NCI-H2227 treated with DMSO at 0.1 percent for 48 hours (cell line): Measurements from ENCODE around the gene CSRNP3.

Source experiments
- DNase-seq: peaks from one replicate; lab custom pipeline; 2025; lab: John Stamatoyannopoulos, UW

CSRNP3 gene

DNA sequence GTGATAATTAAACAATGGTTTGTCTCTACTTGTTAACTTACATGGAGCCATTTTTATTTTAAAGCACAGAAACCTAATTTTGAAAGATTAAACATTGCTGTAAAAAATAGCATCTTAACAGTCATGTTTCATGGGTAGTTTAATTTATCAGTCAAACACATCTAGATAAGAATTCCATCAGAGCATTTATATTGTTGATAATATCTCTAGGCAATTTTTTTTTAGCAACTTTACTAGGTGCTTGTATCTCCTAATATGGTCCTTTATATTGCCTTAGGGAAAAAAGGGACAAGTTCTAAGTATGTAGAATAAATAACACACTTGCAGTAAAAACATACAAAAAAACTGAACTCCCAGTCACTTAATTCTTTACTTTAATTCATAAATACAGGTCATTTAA is 863 bp downstream of the CSRNP3 start:
- peak; percentile 55 for DNase-seq

- peak; percentile 88 for DNase-seq
Observed at GRCh38 chr2:165471349-165471950, 2.0 kb downstream of the CSRNP3 start.

DNA sequence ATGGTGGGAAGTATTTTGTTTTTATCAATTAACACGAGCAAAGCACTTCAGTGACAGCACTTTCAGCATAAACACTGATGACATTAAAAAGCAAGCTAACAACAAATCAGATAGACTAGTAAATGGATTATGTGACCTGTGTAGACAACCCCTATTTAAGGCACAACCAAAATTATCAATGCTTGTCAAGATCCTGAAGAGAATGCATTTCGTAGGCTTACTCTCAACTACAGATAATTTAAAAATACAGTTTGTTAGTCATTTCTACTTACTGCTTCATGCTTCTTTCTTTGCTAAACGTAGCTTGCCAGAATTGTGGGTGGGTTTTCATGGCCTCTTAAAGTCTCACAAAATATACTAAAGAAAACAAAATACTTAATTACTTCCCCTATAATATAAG is 3.4 kb downstream of the CSRNP3 start:
- peak; percentile 55 for DNase-seq

DNA sequence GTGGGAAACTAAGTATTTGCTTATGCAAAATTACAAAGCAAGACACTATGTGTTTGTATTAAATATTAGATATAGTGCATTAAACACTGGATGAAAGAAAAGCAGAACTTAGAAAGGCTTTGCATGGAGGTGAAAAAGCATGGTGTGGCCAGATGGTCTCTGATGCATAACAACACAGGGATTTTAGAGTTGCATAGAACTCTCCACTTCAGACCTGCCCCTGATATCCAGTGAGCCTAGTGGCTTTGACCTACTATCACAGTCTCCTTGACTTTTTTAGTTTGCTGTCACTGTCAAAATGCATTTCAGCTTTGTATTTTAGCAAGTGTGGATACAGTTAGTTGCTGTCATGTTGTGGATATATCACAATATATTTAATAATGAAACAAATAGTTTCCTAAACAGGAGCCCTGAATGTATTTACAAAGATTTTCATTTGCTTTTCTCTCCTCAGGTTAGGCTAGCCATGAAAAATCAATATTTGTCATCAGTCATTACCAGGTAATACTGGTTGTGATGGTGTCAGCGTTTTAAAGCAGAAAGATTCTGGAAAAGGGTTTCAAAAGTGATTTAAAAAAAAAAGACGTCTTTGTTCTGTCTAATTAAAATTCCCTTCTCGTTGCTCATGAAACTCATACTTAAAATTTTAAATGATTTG is 5.2 kb downstream of the CSRNP3 start:
- DNase-seq, result no peak

DNA sequence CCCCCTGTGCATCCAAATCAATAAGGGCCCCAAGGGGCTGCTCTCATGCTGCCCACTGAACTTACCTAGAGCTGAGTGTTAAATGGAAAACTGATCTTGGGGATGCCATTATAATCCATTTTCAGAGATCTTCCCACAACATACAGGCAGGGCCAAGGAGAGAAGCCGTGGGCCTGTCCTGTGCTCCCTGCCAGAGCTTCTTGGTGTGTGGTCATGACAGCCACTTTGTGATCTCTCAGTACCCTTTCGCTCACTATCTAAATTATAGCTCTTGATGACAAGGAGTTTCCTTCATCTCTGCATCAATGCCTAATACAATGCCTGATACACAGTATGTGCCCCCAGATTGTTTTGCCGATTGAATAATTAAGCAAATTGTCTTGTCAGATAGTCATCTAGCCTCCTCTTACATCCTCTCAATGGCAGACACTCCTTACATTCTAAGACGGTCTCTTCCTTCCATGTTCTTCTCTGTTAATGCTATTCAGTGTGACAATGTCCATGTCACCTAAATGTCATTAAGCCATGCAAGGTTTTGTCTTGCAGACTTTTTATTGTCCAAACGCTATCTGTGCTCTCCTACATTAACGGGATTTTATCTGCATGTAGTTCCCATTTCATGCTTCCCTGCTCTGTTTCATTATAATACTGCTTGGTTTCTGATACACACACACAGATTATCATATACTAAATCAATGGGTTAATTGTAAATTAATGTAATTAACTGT is 5.9 kb downstream of the CSRNP3 start:
- DNase-seq, result no peak

GRCh38 chr2:165479856-165480255 is 10.4 kb downstream of the CSRNP3 start:
- no peak for DNase-seq

DNA sequence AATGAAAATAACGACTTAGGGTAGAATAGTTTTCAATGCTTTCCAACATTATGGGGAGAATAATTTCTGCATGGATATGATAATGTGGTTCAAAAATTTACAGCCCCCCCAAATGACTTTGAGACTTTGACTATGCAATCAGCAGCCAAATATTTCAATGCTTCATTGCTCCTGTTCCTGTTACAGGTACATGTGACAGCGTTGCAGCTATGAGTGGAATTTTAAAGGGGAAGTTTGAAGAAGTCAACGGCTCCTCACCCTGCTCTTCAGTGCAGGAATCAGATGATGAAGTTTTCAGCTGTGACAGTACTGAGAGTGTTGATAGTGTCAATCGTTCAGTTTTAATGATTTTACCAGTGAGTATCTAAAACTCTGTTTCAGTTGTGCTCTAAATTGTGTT is 25.1 kb downstream of the CSRNP3 start:
- no peak for DNase-seq

- no peak for DNase-seq
Observed at GRCh38 chr2:165497659-165498317, 28.3 kb downstream of the CSRNP3 start.

- DNase-seq, result no peak
Observed at GRCh38 chr2:165499131-165499530, 29.6 kb downstream of the CSRNP3 start.

DNA sequence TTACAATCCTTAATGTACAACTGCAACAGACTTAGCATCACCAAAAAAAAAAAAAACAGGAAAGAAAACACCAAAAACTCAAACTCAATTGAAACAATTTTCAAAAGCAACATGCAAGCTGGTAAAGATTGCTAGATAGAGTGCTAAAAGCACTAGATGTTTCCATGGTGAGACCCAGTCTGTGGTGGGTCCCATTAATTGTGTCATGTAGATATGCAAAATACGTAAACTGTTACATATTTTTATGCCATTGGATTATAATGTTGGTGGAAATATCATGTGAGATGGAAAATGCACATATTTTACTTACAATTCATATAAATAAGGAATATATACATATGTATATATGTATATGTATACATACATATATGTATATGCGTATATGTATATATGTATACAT is 30.5 kb downstream of the CSRNP3 start:
- DNase-seq, result no peak

DNA sequence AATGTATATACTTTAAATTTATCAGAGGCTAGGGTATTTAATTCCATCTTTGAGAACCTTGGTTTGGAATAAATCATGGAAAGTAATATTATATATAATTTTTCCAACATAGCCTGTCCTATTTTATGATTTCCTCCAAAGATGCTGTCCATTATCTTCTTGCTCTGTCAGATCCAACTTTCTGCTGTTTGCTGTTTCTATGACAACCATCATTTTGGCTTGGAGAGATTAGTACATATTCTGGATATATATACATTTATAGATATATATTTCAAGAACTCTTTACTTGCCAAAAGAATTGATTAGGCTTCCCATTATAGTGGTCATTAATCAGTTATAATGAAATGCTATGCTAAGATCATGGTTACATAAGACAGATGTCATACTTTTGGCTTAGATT is 31.3 kb downstream of the CSRNP3 start:
- DNase-seq, result no peak

- no peak for DNase-seq
Observed at GRCh38 chr2:165505514-165505913, 36.0 kb downstream of the CSRNP3 start.

DNA sequence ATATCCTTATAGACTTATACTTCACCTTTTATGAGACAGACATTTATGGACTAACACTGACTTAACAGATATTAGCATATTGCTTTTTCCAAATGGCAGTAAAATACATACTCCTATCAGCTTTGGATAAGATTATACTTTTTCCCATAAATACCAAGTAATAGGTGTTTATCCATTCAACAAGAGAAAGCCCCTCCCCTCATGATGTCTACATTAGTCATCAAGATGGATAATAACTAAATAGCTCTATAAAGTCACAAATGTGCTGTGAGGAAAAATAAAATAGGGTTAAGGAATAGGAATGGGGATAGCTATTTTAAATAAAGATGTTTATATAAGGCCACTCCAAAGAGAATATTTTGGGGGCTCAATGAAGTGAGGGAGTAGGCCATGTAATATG is 39.4 kb downstream of the CSRNP3 start:
- no peak for DNase-seq

DNA sequence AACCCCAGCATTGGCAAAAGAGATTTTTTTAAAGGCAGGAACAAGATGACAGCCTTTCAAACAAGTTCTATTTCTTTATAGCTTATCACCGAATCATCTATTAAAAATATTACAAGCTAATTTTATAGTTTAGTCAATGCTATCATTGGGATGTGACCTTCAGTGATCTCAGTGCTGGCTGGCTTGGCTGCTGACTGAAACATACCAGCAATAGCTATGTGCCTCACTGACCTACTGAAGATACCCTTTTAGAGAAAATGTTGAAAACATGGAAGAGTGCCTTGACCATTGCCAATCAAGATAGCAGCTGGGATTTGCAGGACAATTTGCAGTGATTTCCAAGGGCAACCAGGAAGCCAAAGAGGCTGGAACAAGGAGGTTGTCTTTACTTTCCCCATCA is 44.0 kb downstream of the CSRNP3 start:
- no peak for DNase-seq

DNA sequence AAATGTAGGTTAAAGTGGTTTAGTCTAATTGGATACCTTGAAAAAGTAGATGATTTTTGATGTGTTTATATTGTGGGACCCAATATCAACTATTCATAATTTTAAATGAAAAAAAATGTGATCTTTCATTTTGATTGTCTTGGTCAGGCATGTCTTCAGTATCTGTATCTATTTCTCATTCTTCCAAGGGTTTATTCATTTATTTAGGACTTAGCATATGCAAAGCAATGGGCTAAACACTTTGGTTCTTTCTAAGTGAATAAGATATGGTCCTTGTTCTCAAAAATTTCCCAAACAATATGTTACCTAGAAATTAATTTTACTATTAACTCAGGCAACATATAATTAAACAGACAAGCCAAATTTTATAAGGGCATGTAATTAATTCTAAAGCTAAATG is 49.1 kb downstream of the CSRNP3 start:
- DNase-seq, result no peak

GRCh38 chr2:165522719-165523118 is 53.2 kb downstream of the CSRNP3 start:
- DNase-seq, result peak; percentile 42

DNA sequence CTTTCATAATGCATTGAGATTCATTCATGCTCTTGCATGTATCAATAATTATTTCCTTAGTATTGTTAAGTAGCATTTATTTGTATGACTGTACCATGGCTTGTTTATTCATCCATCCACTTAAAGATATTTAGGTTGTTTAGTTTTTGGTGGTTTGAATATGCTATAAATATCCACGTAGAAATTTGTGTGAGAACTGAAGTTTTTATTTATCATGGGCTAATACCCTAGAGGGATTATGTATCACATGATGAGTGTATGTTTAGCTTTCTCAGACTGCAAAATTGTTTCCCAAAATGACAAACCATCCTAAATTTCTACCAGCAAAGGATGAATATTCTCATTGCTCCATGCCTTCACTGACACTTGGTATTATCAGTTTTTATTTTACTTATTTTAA is 55.2 kb downstream of the CSRNP3 start:
- DNase-seq, result no peak

GRCh38 chr2:165528691-165529090 is 59.2 kb downstream of the CSRNP3 start:
- DNase-seq, result no peak

GRCh38 chr2:165529130-165529529 is 59.6 kb downstream of the CSRNP3 start:
- no peak for DNase-seq

DNA sequence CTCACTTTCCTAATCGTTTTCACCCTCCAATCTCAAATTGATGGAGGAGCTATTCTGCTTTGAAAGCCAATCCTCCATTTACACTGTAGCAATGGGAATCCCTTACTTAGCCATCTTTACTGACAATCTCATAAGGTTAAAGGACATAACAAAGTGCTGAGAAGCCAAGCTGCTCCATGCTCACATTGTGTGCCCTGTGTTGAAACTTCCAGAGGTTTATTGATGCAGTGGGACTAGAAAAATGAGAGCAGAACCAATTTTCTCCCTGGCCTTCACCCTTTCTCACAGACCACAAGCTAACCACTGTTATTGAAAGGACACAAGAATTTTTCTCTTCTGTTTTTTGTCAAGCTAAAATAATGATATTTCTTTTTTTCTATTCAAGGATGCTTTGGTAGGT is 63.8 kb downstream of the CSRNP3 start:
- no peak for DNase-seq

DNA sequence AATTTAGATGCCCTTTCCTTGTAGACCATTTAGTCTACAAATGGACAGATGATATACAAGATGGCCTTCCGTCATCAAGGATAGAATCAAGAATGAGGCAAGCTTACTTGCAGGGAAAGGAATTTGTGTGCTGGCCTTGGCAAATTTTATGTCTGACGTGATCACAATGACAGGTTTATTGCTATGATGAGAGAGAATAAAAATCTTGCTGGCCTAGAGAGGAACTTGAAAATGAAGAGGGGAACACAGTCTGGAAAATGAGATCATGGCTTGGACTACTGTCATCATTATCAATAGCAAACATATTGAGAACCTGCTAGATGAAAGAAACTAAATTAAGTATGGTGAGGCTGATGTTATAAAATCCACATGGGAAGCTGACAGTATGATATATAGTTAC is 66.0 kb downstream of the CSRNP3 start:
- no peak for DNase-seq

GRCh38 chr2:165536851-165537499 is 67.5 kb downstream of the CSRNP3 start:
- no peak for DNase-seq
